Kidney glomerular epithelial cell (primary cell): ENCODE measurements around the gene SOD3.

ENCODE experiments used
- DNase-seq: peaks from one replicate; lab custom pipeline; 2025; lab: John Stamatoyannopoulos, UW

SOD3 gene

DNA sequence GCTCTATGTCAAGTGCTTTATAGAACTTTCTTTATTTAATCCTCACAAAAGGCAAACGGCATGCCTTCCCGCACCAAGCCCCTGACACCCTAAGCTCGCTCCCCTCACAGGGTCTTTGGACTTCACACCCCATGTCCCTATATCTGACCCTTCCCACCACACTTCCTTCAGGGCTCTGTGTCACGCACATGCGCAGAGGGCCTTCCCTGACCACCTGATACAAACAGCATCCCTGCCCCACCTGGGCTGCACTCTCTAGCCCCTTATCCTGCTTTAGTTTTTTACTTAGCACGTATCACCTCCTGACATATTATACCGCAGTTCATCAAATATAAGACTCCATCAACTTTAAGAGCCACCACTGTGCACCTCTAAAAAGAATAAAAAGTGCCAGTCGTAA is 49.8 kb downstream of the SOD3 start:
- no peak for DNase-seq

DNA sequence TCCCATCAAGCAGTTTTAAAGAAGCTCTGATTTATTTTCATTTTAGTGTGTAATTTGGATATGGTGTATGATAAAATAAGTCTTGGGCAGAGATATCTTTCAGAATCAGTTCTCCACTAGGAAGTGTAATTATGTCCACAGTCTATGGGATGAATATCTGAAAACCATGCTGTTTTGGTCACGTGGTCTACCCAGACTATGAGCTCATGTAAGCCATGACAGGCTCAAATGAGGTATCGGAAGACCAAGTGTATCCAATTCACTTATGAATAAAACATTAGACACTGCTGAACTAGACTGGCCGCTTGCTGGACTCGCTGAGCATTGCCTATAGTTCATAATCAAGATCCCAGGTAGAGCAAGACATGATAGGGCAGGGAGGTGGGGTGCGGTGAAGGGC is 50.5 kb downstream of the SOD3 start:
- no peak for DNase-seq

GRCh38 chr4:24846716-24847115 is 51.3 kb downstream of the SOD3 start:
- no peak for DNase-seq

GRCh38 chr4:24849351-24849750 is 54.0 kb downstream of the SOD3 start:
- DNase-seq, result no peak

- no peak for DNase-seq
Measured at GRCh38 chr4:24849756-24850155, 54.4 kb downstream of the SOD3 start.
